HL-60/S4 (cell line): Measurements from ENCODE around the gene MARCKSL1.

Experiments used
- in situ Hi-C: fragments of 300-500 bp; cut with MboI; formaldehyde crosslinking; loops from 2 replicates; pipeline ENCODE4 v1.14.3; 2022; ENCODE audit warnings: low sequenced_read_pairs

MARCKSL1 gene

GRCh38 chr1:32353431-32353830 lies 17.4 kb upstream of the MARCKSL1 start:
- in situ Hi-C loops: no loop called here

GRCh38 chr1:32352831-32353383 lies 16.9 kb upstream of the MARCKSL1 start:
- in situ Hi-C loops: no loop called here

GRCh38 chr1:32352239-32352745 lies 16.3 kb upstream of the MARCKSL1 start:
- in situ Hi-C loops: no loop called here

- in situ Hi-C loops: no loop called here
These were observed 15.6 kb upstream of the MARCKSL1 start for GRCh38 chr1:32351399-32352238.

GRCh38 chr1:32350785-32351398 lies 14.9 kb upstream of the MARCKSL1 start:
- in situ Hi-C loops: no loop called here

GRCh38 chr1:32349211-32349708 lies 13.2 kb upstream of the MARCKSL1 start:
- in situ Hi-C loops: no loop called here

GRCh38 chr1:32346532-32347157 lies 10.6 kb upstream of the MARCKSL1 start:
- in situ Hi-C loops: no loop called here

GRCh38 chr1:32345289-32345827 lies 9.3 kb upstream of the MARCKSL1 start:
- in situ Hi-C loops: no loop called here

GRCh38 chr1:32342704-32343103 lies 6.7 kb upstream of the MARCKSL1 start:
- in situ Hi-C loops: no loop called here

GRCh38 chr1:32341971-32342370 lies 5.9 kb upstream of the MARCKSL1 start:
- in situ Hi-C loops: no loop called here

- in situ Hi-C loops: no loop called here
These were observed 5.2 kb upstream of the MARCKSL1 start for GRCh38 chr1:32341186-32341757.

- in situ Hi-C loops: no loop called here
These were observed 3.4 kb upstream of the MARCKSL1 start for GRCh38 chr1:32339363-32339978.

- in situ Hi-C loops: no loop called here
These were observed 2.7 kb upstream of the MARCKSL1 start for GRCh38 chr1:32338637-32339145.

GRCh38 chr1:32337855-32338636 lies 2.0 kb upstream of the MARCKSL1 start:
- in situ Hi-C loops: no loop called here

- in situ Hi-C loops: no loop called here
These were observed 1.1 kb upstream of the MARCKSL1 start for GRCh38 chr1:32336963-32337675.

- in situ Hi-C loops: no loop called here
These were observed 529 bp upstream of the MARCKSL1 start for GRCh38 chr1:32336591-32336932.

GRCh38 chr1:32335535-32335789 lies 571 bp downstream of the MARCKSL1 start:
- in situ Hi-C loops: no loop called here

GRCh38 chr1:32334864-32335534 lies 1.0 kb downstream of the MARCKSL1 start:
- in situ Hi-C loops: no loop called here
